NCI-H774 (cell line): ENCODE results near the gene KMT2A.
A peak's percentile ranks its signal among the peaks of the same experiment; 100 is the strongest.
"Not testable (repeated sequence)": the region's sequence is repeated elsewhere in the genome, so short reads cannot be mapped to it uniquely, and the experiment has no call there.

Experiments
- DNase-seq: peaks from one replicate; lab custom pipeline; 2025; lab: John Stamatoyannopoulos, UW

KMT2A gene

DNA sequence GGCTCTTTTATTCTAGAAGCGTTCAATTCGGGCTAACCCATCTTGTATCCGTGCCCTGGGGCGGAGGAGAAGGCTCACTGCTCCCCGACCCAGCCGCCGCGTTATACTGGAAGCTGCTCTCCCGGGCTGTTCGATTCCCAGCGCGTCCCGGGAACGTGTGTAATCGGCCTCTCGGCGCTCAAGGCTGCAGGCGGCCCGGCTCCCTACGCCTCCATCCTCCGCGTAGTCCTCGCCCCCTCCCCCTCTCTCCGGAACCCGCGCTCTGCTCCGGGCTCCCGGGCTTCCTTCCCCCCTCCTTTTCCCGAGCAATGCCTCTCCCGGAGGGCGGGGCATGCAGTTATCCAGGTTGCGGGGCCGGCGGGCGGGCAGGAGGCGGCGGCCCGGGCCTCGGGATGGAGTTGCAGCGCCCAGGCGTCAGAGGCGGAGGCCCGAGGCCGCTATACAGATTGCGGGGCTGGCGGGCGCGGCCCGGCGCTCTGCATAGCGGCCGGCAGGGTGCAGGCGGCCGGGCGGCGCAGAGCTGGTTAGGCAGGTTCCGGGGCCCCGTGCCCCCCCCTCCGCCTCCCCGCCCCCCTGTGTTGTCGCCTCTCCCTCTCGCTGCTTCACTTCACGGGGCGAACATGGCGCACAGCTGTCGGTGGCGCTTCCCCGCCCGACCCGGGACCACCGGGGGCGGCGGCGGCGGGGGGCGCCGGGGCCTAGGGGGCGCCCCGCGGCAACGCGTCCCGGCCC is at the start of gene KMT2A:
Gene KMT2A (plus strand): TSS at position 600 of the 732 bp plus-strand sequence. CDS start 21 bp downstream, at position 621.
- DNase-seq = peak; percentile 99

GRCh38 chr11:118396097-118396501 is 40.2 kb upstream of the KMT2A start:
- DNase-seq = no peak

- no peak for DNase-seq
Measured at GRCh38 chr11:118397448-118397847, 38.8 kb upstream of the KMT2A start.

- no peak for DNase-seq
Measured at GRCh38 chr11:118398791-118399559, 37.3 kb upstream of the KMT2A start.

DNA sequence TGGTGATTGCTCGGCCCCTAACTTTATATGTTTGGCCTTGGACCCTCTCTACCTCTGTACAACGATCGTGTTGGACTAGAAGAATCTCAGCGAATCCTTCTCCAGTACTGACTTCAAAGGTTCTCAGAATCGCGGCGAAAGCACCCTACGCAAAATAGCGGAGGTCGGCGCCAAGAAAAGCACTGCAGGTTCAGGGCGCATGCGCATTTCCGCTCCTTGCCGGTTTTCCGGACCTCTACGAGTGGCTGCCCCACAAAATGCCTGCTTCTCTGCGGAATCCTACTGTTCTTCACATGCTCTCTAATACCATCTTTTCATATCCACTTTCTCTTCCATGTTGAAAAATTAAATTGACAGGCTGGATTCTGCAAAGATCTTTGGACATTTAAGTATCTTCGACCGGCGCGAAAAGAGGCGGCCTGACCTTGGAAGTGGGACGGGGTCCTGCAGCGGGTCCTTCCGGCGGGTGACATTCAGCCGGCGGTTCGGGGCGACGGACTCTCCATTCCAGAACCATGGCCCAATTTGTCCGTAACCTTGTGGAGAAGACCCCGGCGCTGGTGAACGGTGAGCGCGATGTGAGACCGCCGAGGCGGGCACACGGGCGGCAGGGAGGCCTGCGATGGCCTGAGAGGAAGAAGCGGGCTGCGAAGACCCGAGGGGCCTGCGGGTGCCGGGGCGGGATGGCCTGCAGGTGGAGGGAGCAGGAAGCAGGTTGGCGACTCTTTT is 35.0 kb upstream of the KMT2A start, which contains the start of gene ATP5MG:
Gene ATP5MG (plus strand): TSS at position 456 of the 729 bp plus-strand sequence. CDS start 60 bp downstream, at position 516.
- peak; percentile 91 for DNase-seq

GRCh38 chr11:118401880-118402590 is 34.3 kb upstream of the KMT2A start:
- no peak for DNase-seq

DNA sequence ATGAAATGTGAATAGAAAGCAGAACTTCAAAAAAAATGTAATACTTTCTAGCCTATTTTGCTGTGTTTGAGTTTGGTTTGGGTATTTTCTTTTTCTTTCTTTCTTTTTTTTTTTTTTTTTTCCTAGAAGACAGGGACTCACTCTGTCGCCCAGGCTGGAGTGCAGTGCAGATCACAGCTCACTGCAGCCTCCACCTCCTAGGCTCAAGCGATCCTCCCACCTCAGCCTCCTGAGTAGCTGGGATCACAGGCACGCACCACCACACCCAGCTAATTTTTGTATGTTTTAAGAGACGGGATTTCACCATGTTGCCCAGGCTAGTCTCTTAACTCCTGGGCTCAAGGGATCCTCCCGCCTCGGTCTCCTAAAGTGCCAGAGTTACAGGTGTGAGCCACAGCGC is 33.7 kb upstream of the KMT2A start:
- DNase-seq = not testable (repeated sequence)

DNA sequence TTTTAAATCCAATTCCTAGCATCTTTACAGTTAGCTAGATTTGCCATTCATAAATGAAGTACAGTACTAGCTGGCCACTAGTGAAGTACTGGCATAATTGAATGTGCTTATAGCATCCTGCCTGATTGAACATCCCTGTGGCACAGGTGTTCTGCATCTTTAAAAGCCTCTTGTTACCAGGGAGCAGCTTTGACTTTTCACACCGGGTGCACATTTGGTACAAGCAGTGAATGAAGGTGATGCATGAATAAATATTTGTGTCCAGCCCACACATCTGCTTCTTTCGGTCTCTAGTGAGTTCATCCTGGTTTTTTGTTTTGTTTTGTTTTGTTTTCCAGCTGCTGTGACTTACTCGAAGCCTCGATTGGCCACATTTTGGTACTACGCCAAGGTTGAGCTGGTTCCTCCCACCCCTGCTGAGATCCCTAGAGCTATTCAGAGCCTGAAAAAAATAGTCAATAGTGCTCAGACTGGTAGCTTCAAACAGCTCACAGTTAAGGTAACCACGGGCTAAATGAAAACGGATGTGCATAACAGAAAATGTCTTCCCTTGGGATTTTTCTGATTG is 29.6 kb upstream of the KMT2A start:
- DNase-seq = peak; percentile 90

- DNase-seq = no peak
Measured at GRCh38 chr11:118410055-118410745, 26.1 kb upstream of the KMT2A start.

DNA sequence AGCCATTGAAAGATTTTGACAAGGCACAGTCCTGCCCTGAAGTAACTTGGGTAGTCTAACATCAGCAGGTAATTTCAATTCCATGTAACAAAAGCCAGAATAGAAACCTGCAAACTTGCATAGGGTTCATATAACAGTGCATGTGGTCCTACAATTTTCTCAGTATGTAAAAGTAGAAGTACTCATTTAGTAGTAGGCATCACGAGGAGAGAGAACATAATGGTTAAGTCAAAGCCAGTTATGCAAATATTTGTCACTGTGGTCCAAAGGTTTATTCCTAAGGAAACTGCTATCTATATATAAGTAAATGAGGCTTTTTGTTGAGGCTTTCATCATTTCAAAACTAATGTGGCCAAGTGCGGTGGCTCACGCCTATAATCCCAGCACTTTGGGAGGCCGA is 24.8 kb upstream of the KMT2A start:
- DNase-seq = no peak

- DNase-seq = no peak
Measured at GRCh38 chr11:118412921-118413320, 23.4 kb upstream of the KMT2A start.

GRCh38 chr11:118415062-118415738 is 21.1 kb upstream of the KMT2A start:
- DNase-seq = no peak

DNA sequence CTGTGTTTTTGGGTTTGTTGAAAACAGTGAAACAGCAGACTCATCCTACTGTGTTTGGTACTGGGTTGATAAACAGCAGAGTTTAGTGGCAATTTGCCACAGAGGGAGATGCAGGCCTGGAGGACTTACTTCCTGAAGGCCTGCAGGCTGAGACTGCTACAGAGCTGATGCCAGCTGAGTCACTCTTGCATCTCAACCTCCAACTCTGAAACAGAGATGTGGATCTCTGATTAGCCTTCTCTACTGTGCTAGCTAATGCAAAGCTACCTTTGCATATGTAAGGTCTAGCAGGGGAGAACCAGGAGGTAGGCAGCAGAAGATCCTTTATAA is 20.6 kb upstream of the KMT2A start:
- peak; percentile 9 for DNase-seq

- not testable (repeated sequence) for DNase-seq
Measured at GRCh38 chr11:118416900-118417299, 19.4 kb upstream of the KMT2A start.

DNA sequence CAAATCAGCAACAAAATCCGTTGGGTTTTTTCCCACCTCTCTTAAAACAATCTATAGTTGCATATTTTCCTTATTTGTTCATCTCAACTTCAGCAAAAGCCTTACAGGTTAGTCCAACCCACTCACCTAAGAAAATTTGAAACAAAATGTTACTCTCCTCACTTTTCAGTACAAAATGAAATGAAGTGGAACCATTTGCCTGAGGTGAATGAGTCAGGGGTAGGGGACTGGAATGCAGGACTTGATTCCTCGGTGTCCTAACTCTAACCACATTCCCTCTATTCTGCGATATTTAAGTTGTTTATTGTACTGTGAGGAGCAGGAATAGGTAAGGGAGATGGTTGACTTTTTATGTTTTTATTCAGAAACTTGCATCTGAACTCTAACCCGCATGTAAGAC is 18.5 kb upstream of the KMT2A start:
- no peak for DNase-seq

- no peak for DNase-seq
Measured at GRCh38 chr11:118418766-118419165, 17.5 kb upstream of the KMT2A start.

DNA sequence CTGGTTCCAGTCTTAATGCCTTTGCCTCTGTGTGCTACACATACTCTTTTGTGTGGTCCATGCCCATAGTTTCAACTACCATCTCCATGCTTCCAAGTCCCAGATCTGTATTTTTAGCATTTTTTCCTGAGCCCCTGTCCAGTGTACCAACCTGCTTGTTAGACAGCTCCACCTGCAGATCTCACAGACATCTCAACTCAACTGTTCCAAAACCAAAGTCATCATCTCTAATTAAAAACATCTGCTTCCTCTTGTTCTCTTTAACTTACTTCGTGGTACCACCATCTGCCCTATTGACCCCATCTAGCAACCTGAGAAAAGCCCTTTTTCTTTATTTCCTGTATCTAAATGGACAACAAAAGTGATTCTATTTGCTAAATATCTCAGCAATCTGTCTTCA is 8.6 kb upstream of the KMT2A start:
- DNase-seq = no peak

DNA sequence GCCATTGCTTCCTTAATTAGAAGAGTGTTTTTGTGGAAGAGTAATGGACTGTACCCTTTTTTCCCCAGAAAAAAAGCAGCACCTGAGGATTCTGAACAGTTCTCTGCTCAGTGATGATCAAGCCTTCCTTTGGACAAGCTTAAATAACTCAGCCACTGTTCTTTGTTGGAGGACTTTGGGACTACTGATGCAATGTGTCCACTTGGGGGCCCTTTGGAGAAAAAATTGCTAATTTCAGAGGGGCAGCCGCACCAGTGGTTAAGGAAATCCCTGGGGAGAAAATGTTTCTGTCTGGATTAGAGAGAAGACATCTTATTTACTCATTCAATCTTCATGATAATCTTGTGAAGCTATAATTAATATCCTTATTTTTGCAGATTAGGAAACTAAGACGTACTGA is 5.3 kb upstream of the KMT2A start:
- DNase-seq = no peak

DNA sequence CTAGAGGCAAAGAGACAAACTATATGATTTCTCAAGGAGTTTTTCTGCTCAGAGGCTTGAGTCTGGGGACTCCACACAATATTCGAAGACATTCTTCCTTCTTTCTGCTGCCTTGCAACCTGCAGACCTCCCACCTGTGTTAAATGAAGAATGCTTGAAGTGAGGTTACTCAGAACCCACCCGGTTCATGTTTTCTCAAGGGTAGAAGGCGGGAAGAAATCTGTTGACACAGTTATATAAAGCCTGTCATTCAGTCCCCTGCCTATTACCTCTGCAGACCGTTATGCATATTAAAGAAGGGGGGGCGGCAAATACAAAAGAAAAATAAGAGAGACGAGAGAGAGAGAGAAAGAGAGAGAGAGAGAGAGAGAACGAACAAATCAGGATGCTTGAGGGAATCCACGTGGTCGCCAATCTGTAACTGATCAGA is 2.2 kb upstream of the KMT2A start:
- DNase-seq = peak; percentile 16

GRCh38 chr11:118434553-118435289 is 1.6 kb upstream of the KMT2A start:
- no peak for DNase-seq
